ENCODE data around the gene FAM241A. TPM values are rescaled to one million over a fixed set of nuclear protein-coding genes. Genes with fewer than 3 reads are reported as not detected.

FAM241A gene
- total and polyA plus RNA-seq, 2 of the 13 experiments (the other 11 are each of a cell fraction or from before 2014, with no cell fraction given): 0.61 to 0.69 TPM

- no peak for TF ChIP-seq ZBTB10 (CRISPR knock-in tag; IDR thresholded peaks at IDR 0.05; ENCODE audit: borderline replicate concordance)
- TF ChIP-seq ZNF510 (CRISPR knock-in tag; IDR thresholded peaks at IDR 0.05; ENCODE audit: low read depth): no peak
- no peak for TF ChIP-seq CCDC6 (CRISPR knock-in tag; IDR thresholded peaks at IDR 0.05)
- no peak for TF ChIP-seq MYC (CRISPR knock-in tag; IDR thresholded peaks at IDR 0.05; ENCODE audit: borderline replicate concordance)
- no peak for TF ChIP-seq MLXIP (CRISPR knock-in tag; IDR thresholded peaks at IDR 0.05; ENCODE audit: borderline replicate concordance)
- no peak for TF ChIP-seq SP1 (IDR thresholded peaks at IDR 0.05)
- TF ChIP-seq SP1 (CRISPR knock-in tag; IDR thresholded peaks at IDR 0.05): no peak
These were observed 28.6 kb downstream of the FAM241A start (continued) for GRCh38 chr4:112173593-112174558.

Data from HepG2 (cell line).